T-helper 2 cell treated with Interferon-gamma antibody and Interleukin-4, amounts not matched to agents 100 ng/mL and 5 ng/mL, for 36 hours (primary cell): Measurements from ENCODE around the gene TWNK. TPM values are rescaled to one million over a fixed set of nuclear protein-coding genes. Genes with fewer than 3 reads are reported as not detected.
"Not testable (repeated sequence)": the region's sequence is repeated elsewhere in the genome, so short reads cannot be mapped to it uniquely, and the experiment has no call there.

Experiments
- intact Hi-C: fragments of 100-400 bp; cut with micrococcal nuclease; formaldehyde crosslinking; loops from one replicate; pipeline ENCODE4 v1.15.1; 2023
- total RNA-seq: library from RNA; stranded (reverse); gene quantifications from 2 replicates; pipeline ENCODE4 v1.2.3, GENCODE V29; 2022

TWNK gene
- total RNA-seq, 1 donor from 2014 or later, result 15.3 TPM

DNA sequence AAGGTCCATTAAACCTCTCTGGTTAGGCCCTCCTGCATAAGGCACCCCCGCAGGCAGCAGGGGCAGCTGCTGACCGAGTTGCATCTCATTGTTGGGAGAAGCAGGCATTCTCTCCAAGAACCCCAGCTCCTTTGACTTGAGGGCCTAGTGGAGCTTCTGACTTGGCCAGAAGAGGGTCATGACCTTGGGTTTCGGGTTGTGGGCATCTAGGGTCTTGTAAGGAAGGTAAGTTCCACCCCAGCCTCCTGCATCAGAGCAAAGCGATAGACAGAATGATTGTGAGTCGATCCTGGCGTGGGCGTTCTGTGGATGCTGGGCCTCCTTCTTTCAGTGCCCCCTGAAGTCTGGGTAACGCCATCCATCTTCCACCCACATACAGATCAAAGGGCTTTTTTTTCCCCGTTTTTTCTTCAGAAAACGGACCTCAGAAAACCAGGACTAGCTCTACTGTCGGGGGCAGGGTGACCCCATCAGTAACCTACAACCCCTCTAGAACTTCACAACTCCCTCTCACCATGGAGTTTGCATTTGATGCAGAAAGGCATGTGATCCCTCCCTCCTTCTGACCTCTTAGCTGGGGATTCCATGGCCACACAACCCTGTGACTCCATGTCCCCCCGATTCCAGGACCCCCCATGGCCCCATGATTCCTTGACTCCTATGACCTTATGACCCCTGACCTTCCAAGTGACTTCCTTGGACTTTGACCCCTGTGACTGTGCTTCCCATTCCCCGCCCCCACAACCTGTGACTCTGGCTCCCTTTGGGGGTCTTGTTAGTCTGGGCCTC lies 15.0 kb upstream of the TWNK start:
- intact Hi-C loops, result no loop called here

DNA sequence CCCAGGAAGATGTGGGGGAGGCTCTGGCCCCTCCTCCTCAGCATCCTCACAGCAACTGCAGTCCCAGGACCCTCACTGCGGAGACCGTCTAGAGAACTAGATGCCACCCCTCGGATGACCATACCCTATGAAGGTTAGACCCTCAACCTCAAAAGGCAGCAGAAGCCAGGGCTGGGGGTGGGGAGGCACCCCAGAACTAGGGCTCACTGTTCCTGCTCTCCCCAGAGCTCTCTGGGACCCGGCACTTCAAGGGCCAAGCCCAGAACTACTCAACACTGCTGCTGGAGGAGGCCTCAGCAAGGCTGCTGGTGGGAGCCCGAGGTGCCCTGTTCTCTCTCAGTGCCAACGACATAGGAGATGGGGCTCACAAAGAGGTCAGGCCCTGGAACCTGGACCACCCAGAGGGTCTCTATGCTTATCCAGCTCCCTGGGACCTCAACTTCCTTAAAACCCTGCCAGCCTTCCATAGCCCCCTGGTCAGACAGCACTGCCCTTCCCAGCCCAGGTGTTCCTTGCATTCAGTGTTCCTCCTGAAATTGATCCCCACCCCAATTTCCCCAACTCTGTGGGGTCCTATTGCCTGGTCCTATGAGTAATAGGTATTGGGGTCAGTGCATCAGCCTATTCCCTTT lies 14.3 kb upstream of the TWNK start:
- intact Hi-C loops, result no loop called here

DNA sequence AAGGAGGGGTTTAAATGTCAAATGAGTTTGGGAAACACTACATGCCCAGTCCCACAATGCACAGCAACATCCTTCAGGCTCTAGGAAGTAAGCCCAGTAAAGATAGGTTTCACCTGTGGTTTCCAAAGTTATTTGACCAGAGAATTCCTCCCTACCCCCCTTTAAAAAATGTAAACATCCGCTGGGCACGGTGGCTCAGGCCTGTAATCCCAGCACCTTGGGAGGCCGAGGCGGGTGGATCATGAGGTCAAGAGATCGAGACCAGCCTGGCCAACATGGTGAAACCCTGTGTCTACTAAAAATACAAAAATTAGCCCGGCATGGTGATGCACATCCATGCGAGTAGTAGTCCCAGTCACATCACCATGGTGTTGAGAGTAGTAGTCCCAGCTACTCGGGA lies 11.9 kb upstream of the TWNK start:
- intact Hi-C loops, result not testable (repeated sequence)

DNA sequence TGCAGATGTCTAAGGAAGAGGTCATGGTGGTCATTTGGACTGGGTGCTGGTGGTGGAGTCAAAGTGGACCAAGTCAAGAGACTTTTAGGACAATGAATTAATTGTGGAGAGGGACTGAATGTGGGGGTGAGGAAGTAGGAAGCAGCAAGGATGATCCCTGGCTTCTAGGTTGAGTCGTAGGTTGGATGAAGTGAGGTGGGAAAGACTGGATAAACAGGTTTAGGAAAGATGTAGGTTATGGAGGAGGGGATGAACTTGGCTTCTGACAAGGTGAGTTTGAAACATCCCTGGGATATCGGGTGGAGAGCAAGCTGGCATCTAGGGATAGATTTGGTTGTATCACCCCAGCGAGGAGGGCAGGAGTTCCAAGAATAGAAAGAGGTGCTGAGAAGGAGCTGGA lies 10.4 kb upstream of the TWNK start:
- intact Hi-C loops, result no loop called here

DNA sequence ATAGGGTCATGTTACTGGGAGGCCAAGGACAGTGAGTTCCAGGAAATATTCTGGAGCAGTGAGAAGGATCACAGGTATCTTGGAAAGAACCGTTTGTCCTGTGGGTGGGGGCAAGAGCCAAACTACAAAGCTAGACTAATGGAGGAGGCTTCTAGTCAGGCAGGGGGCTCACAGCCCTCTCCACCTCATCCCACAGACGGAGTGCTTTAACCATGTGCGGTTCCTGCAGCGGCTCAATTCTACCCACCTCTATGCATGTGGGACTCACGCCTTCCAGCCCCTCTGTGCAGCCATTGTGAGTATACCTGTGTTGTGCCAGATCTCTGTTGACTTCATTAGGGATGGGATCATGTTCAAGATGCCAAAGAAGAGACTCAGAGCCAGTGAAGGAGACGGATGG lies 9.9 kb upstream of the TWNK start:
- intact Hi-C loops, result no loop called here

DNA sequence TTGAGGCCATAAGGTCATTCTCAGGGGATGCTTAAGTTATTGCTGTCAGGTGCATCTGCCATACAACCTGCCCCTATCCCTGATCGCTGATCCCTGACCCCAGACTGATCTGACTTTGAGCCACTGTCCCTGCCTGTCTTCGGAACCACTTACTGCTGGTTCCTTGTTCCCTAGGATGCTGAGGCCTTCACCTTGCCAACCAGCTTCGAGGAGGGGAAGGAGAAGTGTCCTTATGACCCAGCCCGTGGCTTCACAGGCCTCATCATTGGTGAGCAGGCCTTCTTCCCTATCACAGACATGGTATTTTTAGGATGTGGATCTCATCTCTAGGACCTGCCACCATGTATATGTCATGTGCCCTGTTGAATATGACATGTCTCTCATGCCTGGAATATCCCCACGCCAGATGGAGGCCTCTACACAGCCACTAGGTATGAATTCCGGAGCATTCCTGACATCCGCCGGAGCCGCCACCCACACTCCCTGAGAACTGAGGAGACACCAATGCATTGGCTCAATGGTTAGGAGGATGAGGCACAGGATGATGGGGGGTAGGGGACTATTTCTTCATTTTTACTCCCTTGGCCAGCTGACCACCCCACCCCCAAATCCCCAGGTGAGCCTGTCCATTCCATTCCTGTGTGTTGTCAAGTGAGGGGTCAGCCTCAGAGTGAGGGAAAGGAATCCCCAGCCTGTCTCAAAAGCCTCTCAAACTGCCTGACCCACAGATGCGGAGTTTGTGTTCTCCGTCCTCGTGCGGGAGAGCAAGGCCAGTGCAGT lies 9.0 kb upstream of the TWNK start:
- intact Hi-C loops, result no loop called here

DNA sequence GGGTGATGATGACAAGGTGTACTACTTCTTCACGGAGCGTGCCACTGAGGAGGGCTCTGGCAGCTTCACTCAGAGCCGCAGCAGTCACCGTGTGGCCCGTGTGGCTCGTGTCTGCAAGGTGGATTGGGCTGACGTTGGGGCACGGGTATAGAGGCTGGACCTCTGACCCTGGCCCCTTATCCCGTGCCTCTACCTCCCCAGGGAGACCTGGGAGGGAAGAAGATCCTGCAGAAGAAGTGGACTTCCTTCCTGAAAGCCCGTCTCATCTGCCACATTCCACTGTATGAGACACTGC lies 8.5 kb upstream of the TWNK start:
- intact Hi-C loops, result no loop called here

DNA sequence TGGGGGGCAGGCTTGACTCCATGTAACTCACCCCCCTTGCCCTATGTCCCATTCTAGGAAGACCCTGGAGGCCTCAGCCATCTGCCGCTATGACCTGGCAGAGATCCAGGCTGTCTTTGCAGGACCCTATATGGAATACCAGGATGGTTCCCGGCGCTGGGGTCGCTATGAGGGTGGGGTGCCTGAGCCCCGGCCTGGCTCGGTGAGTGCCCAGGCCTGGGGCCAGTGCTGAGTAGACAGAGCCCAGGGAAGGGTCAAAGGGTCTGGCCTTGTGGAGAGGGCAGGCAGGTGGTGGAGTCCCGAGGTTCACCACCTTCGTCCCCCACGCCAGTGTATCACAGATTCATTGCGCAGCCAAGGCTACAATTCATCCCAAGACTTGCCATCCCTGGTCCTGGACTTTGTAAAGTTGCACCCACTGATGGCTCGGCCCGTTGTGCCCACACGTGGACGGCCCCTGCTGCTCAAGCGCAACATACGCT lies 7.5 kb upstream of the TWNK start:
- intact Hi-C loops, result no loop called here

DNA sequence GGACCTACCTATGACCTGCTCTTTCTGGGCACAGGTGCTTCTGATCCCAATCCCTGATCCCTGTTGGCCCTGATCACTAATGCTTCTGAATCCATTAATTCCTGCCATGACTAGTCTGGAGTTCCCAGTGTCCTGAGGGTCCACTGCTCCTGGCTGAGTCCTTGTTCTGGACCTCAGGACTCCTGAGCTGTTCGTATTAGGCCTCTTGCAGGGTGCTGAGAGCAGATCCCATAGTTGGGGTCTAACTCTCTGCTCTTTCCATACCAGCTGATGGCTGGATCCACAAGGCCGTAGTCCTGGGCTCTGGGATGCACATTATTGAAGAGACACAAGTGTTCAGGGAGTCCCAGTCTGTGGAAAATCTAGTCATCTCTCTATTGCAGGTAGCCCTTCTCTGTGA lies 7.0 kb upstream of the TWNK start:
- intact Hi-C loops, result no loop called here

DNA sequence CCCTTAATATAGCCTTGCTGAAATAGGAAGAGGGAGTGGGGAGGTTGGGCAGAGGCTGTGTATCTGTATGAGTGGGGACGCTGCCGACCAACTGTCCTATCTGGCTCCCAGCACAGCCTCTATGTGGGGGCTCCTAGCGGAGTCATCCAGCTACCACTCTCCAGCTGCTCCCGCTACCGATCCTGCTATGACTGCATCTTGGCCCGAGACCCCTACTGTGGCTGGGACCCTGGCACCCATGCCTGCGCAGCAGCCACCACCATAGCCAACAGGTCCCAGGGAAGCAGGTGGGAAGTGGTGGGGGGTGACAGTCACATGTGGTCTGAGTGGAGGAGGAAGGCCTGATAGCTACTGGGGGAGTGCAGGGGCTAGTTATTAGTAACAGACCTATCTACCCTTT lies 6.6 kb upstream of the TWNK start:
- intact Hi-C loops, result no loop called here

DNA sequence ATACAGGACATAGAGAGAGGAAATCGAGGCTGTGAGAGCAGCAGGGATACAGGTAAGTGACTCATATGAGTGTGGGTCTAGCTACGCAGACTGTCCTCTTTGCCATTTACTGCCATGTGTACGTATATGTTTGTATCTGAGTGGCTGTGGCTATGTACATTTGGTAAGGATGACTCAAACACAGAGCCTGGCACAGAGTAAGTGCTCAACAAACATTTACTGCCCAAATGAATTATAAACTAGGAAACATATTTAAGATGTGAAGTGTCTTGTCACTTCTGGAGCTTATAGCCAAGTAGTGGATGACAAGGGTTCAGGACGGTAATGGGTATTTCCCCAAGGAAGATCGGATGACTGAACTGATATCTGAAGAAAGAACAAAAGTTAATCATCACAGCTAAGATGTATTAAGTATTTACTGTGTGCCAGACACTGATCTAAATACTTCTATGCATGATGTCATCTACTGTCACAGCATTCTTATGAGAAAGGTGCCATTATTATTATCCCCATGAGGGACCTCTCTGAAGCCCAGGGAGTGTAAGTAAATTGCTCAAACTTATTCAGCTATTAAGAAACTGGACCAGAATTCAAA lies 6.1 kb upstream of the TWNK start:
- intact Hi-C loops, result no loop called here

DNA sequence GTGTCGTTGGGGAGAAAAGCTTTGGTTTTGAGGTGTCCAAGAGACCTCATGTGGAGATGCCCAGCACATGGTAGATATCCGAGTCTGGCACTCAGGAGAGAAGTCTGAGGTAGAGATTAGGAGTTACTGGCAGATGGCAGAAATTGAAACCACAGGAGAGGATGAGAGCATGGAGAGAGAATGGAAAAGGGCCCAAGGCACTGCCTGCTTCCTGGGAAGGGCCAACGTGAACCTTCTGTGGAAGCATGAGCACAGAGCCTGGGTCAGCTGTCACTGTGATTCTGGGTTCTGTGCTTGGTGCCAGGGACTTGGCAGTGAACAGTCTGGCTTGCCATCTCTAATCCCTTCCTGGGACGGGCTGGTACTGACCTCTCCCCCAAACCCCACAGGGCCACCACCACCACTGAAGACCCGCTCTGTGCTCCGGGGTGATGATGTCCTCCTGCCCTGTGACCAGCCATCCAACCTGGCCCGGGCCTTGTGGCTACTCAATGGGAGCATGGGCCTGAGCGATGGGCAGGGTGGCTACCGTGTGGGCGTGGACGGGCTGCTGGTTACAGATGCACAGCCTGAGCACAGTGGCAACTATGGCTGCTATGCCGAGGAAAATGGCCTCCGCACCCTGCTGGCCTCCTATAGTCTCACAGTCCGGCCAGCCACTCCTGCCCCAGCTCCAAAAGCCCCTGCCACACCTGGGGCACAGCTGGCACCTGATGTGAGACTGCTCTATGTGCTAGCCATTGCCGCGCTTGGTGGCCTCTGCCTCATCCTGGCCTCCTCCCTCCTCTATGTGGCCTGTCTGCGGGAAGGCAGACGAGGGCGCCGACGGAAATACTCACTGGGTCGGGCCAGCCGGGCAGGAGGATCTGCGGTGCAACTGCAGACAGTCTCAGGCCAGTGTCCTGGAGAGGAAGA lies 4.2 kb upstream of the TWNK start:
- intact Hi-C loops, result no loop called here

DNA sequence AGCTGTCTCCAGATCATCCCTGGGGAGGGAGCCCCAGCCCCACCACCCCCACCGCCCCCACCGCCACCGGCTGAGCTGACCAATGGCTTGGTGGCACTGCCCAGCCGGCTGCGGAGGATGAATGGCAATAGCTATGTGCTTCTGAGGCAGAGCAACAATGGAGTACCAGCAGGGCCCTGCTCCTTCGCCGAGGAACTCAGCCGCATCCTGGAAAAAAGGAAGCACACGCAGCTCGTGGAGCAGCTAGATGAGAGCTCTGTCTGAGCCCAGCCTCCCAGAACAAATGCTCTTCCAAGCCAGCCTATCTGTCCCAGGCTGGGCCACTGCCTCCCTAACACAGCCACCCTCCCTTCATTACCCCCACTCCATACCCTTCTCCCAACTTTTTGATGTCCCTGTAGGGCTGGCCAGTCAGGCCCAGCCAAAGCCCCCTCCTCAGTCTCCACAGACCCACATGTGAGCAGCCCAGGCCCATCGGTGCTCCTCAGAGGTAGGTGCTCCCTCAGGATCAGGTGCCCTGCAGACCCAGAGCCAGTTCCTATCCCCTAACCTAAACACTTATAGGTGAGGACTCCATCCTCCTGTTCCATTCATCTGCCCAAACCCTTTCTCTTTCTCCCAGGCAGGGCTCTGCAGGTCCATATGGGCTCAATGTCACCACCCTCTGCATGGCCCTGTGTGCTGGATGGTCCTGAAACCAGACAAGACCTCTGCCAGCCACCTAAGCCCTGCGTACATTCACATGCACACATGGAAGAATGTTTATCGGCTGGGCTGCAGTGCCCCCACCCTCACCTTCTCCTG lies 3.3 kb upstream of the TWNK start:
- intact Hi-C loops, result no loop called here

DNA sequence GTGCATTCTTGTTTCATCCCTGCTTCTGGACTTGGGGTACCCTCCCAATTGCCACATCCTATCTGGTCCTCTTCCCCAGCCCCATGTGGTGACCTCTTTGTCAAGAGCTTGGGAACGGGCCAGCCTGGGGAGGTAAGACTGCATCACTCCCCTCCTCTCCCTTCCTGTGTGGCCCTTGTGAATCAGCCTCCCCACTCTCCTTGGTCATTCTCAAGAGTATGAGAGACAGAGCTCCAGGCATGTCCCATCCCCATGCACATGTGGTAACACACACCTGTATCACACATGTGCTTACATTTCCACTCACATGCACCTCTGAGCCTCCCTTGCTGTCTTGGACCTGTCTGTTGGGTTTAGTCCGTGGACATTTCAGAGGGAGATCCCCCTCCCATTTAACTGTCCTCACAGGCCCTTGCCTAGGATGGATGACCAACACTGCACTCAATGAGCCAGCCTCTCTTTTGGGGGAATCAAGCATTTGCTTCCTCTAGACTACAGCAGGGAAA lies 2.6 kb upstream of the TWNK start:
- intact Hi-C loops, result no loop called here

DNA sequence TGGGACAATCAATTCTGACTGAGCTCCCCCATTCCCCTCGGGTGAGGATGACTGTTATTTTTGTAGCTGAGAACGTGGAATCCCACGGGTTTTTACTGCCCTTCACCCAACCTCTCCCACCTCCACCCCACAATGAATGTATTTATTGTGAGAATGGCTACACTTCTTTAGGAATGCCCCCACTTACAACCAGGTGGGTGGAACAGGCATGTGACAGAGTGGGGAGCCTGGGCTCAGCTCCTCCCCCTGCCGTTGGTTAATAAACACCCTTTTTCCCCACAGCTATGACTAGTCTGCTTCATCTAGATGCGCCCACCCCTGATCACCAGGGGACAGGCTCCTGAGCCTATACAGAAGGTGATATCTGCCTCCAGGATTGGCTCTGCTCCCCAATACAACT lies 2.0 kb upstream of the TWNK start:
- intact Hi-C loops, result no loop called here

DNA sequence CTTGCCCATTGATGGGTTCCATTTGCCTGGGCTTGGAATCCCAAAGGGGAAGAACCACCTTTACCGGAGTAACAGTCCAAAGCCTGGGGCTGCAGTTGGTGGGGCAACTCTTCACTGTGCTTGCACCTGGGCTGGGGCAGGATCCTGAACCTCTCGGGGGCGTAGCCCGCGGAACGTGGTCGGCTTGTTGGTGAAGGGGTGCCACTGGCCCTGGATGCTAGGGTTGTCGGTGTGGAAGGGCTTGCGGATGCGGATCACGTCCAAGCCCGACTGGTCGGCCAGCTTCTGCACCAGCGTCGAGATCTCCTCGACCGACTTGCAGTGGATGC lies 756 bp upstream of the TWNK start:
- intact Hi-C loops, result loop anchor here (2.0 kb wide), 2 partner anchors 16 to 74 kb away; partner anchors contain the start of gene SLF2

DNA sequence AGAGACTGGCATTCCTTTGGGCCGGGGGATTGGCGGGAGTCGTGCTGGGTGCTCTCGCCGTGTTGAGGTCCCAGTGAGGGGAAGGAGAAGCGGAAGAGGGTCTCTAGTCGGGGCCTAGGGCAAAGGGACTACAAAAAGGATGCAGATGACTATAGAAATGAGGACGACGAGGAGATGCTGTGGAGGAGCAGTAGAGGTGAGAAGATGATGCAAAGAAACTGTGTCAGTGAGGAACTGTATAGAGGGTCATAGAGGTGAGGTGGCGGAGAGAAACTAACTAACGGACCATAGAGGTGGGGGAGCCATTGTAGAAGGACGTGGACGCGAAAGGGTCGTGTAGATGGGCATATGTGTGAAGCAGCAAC lies 324 bp downstream of the TWNK start:
- intact Hi-C loops, result loop anchor here (1.0 to 2.0 kb wide), 3 partner anchors 17 to 452 kb away; partner anchors contain the start of genes HIF1AN and SLF2

DNA sequence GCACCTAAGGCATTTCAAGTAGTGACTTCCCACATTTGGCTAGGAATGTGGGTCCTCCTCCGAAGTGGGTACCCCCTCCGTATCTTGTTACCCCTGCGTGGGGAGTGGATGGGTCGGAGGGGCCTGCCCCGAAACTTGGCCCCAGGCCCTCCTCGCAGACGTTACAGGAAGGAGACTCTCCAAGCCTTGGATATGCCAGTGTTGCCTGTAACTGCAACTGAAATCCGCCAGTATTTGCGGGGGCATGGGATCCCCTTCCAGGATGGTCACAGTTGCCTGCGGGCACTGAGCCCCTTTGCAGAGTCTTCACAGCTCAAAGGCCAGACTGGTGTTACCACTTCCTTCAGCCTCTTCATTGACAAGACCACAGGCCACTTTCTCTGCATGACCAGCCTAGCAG lies 823 bp downstream of the TWNK start:
- intact Hi-C loops, result no loop called here

DNA sequence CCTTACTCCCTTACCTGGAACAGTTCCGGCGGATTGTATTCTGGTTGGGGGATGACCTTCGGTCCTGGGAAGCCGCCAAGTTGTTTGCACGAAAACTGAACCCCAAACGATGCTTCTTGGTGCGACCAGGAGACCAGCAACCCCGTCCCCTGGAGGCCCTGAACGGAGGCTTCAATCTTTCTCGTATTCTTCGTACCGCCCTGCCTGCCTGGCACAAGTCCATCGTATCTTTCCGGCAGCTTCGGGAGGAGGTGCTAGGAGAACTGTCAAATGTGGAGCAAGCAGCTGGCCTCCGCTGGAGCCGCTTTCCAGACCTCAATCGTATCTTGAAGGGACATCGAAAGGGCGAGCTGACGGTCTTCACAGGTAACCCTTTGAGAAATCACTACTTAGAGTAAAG lies 1.7 kb downstream of the TWNK start:
- intact Hi-C loops, result no loop called here
